Measurements from ENCODE around the gene CNN2.

- TF ChIP-seq CTCF (IDR thresholded peaks at IDR 0.05) (no peak), ZFX (IDR thresholded peaks at IDR 0.05; ENCODE audit: borderline replicate concordance) (no peak)
These were observed 21.3 kb downstream of the CNN2 start for GRCh38 chr19:1047696-1048147.
